IMR-90 (cell line): ENCODE data around the gene PPP1R10. TPM values are rescaled to one million over a fixed set of nuclear protein-coding genes. Genes with fewer than 3 reads are reported as not detected.

Experiments used
- ATAC-seq: fragments of 200-7000 bp; cut with Tn5 transposase; 2 replicates; pipeline ENCODE4 v1.9.1; 2020; ENCODE audit warnings: low read depth, mild to moderate bottlenecking, moderate library complexity
- BruUV-seq: library from RNA; stranded (reverse); fragments of 400-500 nt; replicated peaks from 2 replicates; lab custom pipeline; 2021; lab: Mats Ljungman, UMichigan
- CTCF ChIA-PET: fragments of 300-600 bp; formaldehyde crosslinking; extraction: SDS; loops from one replicate; lab custom pipeline; 2021; ENCODE audit warnings: antibody characterized with exemption; lab: Yijun Ruan, JAX
- POLR2A ChIA-PET: fragments of 300-600 bp; sonication (Branson Sonifier 250); formaldehyde crosslinking; loops from one replicate; lab custom pipeline; 2022; ENCODE audit warnings: antibody characterized with exemption; ENCODE audit not compliant: unreplicated experiment; lab: Charles Lee
- DNase-seq: peaks from one replicate; pipeline ENCODE4 v3.0.0; 2013
- H2AFZ ChIP-seq: replicated peaks from 2 replicates; pipeline ENCODE3; 2013; ENCODE audit warnings: low read length, mild to moderate bottlenecking; ENCODE audit not compliant: poor library complexity
- H2AK5ac ChIP-seq: 2 replicates; pipeline ENCODE4 v1.6.1; 2013; ENCODE audit warnings: low read depth, low read length, inconsistent platforms
- H2AK9ac ChIP-seq: replicated peaks from 2 replicates; pipeline ENCODE3; 2013; ENCODE audit warnings: mild to moderate bottlenecking, low read depth, low read length, moderate library complexity; ENCODE audit not compliant: poor library complexity
- H2BK120ac ChIP-seq: 2 replicates; pipeline ENCODE4 v1.6.1; 2013; ENCODE audit warnings: low read depth, low read length, inconsistent platforms
- H2BK15ac ChIP-seq: 3 replicates; pipeline ENCODE4 v1.6.1; 2013; ENCODE audit warnings: low read depth, low read length, inconsistent platforms
- H2BK20ac ChIP-seq: 2 replicates; pipeline ENCODE4 v1.6.1; 2013; ENCODE audit warnings: low read depth, mild to moderate bottlenecking, inconsistent platforms, low read length, moderate library complexity
- H2BK5ac ChIP-seq: 2 replicates; pipeline ENCODE4 v1.6.1; 2013; ENCODE audit warnings: mild to moderate bottlenecking, low read depth, low read length, inconsistent platforms; ENCODE audit not compliant: poor library complexity, severe bottlenecking
- H3K14ac ChIP-seq: replicated peaks from 2 replicates; pipeline ENCODE4 v1.6.1; 2013; ENCODE audit warnings: low read depth, low read length, inconsistent platforms
- H3K18ac ChIP-seq: 2 replicates; pipeline ENCODE4 v1.6.1; 2013; ENCODE audit warnings: low read depth, low read length, control low read depth
- H3K23ac ChIP-seq: 2 replicates; pipeline ENCODE4 v1.6.1; 2013; ENCODE audit warnings: low read depth, low read length, inconsistent platforms
- H3K27ac ChIP-seq: 2 replicates; pipeline ENCODE4 v1.5.1; 2013; ENCODE audit warnings: mild to moderate bottlenecking, control low read depth, low read length; ENCODE audit not compliant: insufficient read depth
- H3K27me3 ChIP-seq: 2 replicates; pipeline ENCODE4 v1.6.1; 2013; ENCODE audit warnings: low read length; ENCODE audit not compliant: control insufficient read depth, insufficient read depth
- H3K36me3 ChIP-seq: 2 replicates; pipeline ENCODE4 v1.6.1; 2013; ENCODE audit warnings: low read length, mixed read lengths; ENCODE audit not compliant: control insufficient read depth, insufficient read depth
- H3K4ac ChIP-seq: 2 replicates; pipeline ENCODE4 v1.6.1; 2013; ENCODE audit warnings: low read depth, low read length, inconsistent platforms
- H3K4me1 ChIP-seq: 2 replicates; pipeline ENCODE4 v1.6.1; 2013; ENCODE audit warnings: low read length, mixed read lengths; ENCODE audit not compliant: control insufficient read depth, insufficient read depth
- H3K4me2 ChIP-seq: 2 replicates; pipeline ENCODE4 v1.6.1; 2013; ENCODE audit warnings: low read depth, mild to moderate bottlenecking, control low read depth, low read length, moderate library complexity
- H3K4me3 ChIP-seq: 2 replicates; pipeline ENCODE4 v1.5.1; 2013; ENCODE audit warnings: low read depth, mild to moderate bottlenecking, control low read depth, low read length, moderate library complexity; ENCODE audit not compliant: insufficient read depth
- H3K56ac ChIP-seq: 2 replicates; pipeline ENCODE4 v1.6.1; 2013; ENCODE audit warnings: low read length, inconsistent platforms; ENCODE audit not compliant: insufficient read depth; ENCODE audit errors: extremely low read depth
- H3K79me1 ChIP-seq, 2 experiments: 2 replicates each; pipeline ENCODE4 v1.6.1; 2013; ENCODE audit warnings: low read length in 2 of 2, inconsistent platforms in 1 of 2, low read depth in 1 of 2
- H3K9ac ChIP-seq: 2 replicates; pipeline ENCODE4 v1.6.1; 2013; ENCODE audit warnings: low read depth, low read length, control low read depth
- H3K9me1 ChIP-seq: 2 replicates; pipeline ENCODE4 v1.6.1; 2013; ENCODE audit warnings: low read length, inconsistent platforms; ENCODE audit not compliant: insufficient read depth
- H3K9me3 ChIP-seq: 2 replicates; pipeline ENCODE4 v1.6.1; 2013; ENCODE audit warnings: low read length; ENCODE audit not compliant: control insufficient read depth, insufficient read depth
- H4K20me1 ChIP-seq: 2 replicates; pipeline ENCODE4 v1.6.1; 2013; ENCODE audit warnings: low read length, inconsistent platforms; ENCODE audit not compliant: insufficient read depth
- H4K5ac ChIP-seq: 2 replicates; pipeline ENCODE4 v1.6.1; 2013; ENCODE audit warnings: mild to moderate bottlenecking, low read depth, low read length, control low read depth
- H4K8ac ChIP-seq, 2 experiments: 2 replicates each; pipeline ENCODE4 v1.6.1; 2013; ENCODE audit warnings: low read depth in 2 of 2, low read length in 2 of 2, control low read depth in 1 of 2, inconsistent platforms in 1 of 2
- H4K91ac ChIP-seq: 2 replicates; pipeline ENCODE4 v1.6.1; 2013; ENCODE audit warnings: low read depth, low read length, inconsistent platforms; ENCODE audit not compliant: insufficient read depth
- BHLHE40 ChIP-seq: fragments of 150-350 bp; IDR thresholded peaks from 2 replicates; pipeline ENCODE4 v1.6.1; 2016; ENCODE audit warnings: mild to moderate bottlenecking, low read depth, low read length
- CEBPB ChIP-seq: IDR thresholded peaks from 2 replicates; pipeline ENCODE4 v1.6.1; 2012; ENCODE audit warnings: low read depth, low read length, improper control_type of control experiment
- CHD1 ChIP-seq: IDR thresholded peaks from 2 replicates; pipeline ENCODE4 v1.6.1; 2012; ENCODE audit warnings: low read depth, low read length, improper control_type of control experiment
- CTCF ChIP-seq: conservative IDR thresholded peaks from 2 replicates; pipeline ENCODE4 v1.5.1; 2012; ENCODE audit warnings: mild to moderate bottlenecking, low read depth, low read length, improper control_type of control experiment
- ELK1 ChIP-seq: fragments of 150-350 bp; IDR thresholded peaks from 2 replicates; pipeline ENCODE4 v1.6.1; 2016; ENCODE audit warnings: low read depth, mild to moderate bottlenecking, low read length, moderate library complexity, borderline replicate concordance
- FOS ChIP-seq: fragments of 150-350 bp; IDR thresholded peaks from 2 replicates; pipeline ENCODE4 v1.6.1; 2016; ENCODE audit warnings: low read depth, low read length
- MAFK ChIP-seq: IDR thresholded peaks from 2 replicates; pipeline ENCODE4 v1.6.1; 2012; ENCODE audit warnings: low read depth, low read length, improper control_type of control experiment
- MAZ ChIP-seq: IDR thresholded peaks from 2 replicates; pipeline ENCODE4 v1.6.1; 2012; ENCODE audit warnings: low read depth, mild to moderate bottlenecking, low read length, improper control_type of control experiment, moderate library complexity, borderline replicate concordance
- MXI1 ChIP-seq: IDR thresholded peaks from 2 replicates; pipeline ENCODE4 v1.6.1; 2012; ENCODE audit warnings: low read depth, mild to moderate bottlenecking, low read length, moderate library complexity, borderline replicate concordance
- NFE2L2 ChIP-seq: fragments of 150-350 bp; IDR thresholded peaks from 2 replicates; pipeline ENCODE4 v1.6.1; 2016; ENCODE audit warnings: low read depth, mild to moderate bottlenecking, low read length
- POLR2A ChIP-seq: IDR thresholded peaks from 2 replicates; pipeline ENCODE4 v1.6.1; 2012; ENCODE audit warnings: mild to moderate bottlenecking, low read depth, low read length
- RAD21 ChIP-seq: IDR thresholded peaks from 2 replicates; pipeline ENCODE4 v1.6.1; 2012; ENCODE audit warnings: low read length, improper control_type of control experiment
- RCOR1 ChIP-seq: IDR thresholded peaks from 2 replicates; pipeline ENCODE4 v1.6.1; 2012; ENCODE audit warnings: mild to moderate bottlenecking, low read length, improper control_type of control experiment; ENCODE audit not compliant: insufficient replicate concordance
- RFX5 ChIP-seq: IDR thresholded peaks from 2 replicates; pipeline ENCODE4 v1.8.0; 2012; ENCODE audit warnings: low read depth, mild to moderate bottlenecking, low read length, moderate library complexity
- USF2 ChIP-seq: fragments of 150-350 bp; IDR thresholded peaks from 2 replicates; pipeline ENCODE4 v1.6.1; 2017; ENCODE audit warnings: mild to moderate bottlenecking, antibody characterized with exemption, low read length, low read depth
- WGBS, 2 experiments: methylation state at CpG; one replicate each; pipeline versions ENCODE4 v1.1.5 to v1.1.7; 2013; ENCODE audit warnings: missing lambda C conversion rate in 2 of 2; ENCODE audit not compliant: insufficient read length in 1 of 2; ENCODE audit errors: extremely low coverage in 2 of 2; 5-methylcytosine and 5-hydroxymethylcytosine counted together
- dilution Hi-C: fragments of 300-500 bp; cut with HindIII; formaldehyde crosslinking; loops from one replicate; pipeline ENCODE4 v1.14.3; 2018; ENCODE audit warnings: low sequenced_read_pairs; ENCODE audit not compliant: unreplicated experiment
- in situ Hi-C: fragments of 300-500 bp; cut with MboI; formaldehyde crosslinking; loops from 3 replicates; pipeline ENCODE4 v1.14.3; 2019; ENCODE audit warnings: low sequenced_read_pairs, inconsistent platforms, mixed read lengths
- intact Hi-C: fragments of 100-400 bp; cut with micrococcal nuclease; formaldehyde crosslinking; loops from 2 replicates; pipeline ENCODE4 v1.10.0; 2022
- polyA plus RNA-seq, 3 experiments: library from polyadenylated mRNA; depleted of rRNA; stranded (reverse); fragments of >200 nt; gene quantifications; 2 replicates each; pipeline ENCODE4 v1.2.3, GENCODE V29; 2012; ENCODE audit warnings: low replicate concordance in 1 of 3
- total RNA-seq: library from RNA; depleted of rRNA; stranded (reverse); fragments of >200 nt; gene quantifications from 2 replicates; pipeline ENCODE4 v1.2.3, GENCODE V29; 2012

PPP1R10 gene
- total and polyA plus RNA-seq, 2 of the 4 experiments (the other 2 are of a cell fraction), result 18.8 to 21.2 TPM

- no TSS peak for BruUV-seq
- POLR2A ChIA-PET, result interaction anchor here (0.6 to 2.9 kb wide), 3 partner anchors 13 to 20 kb away, joined by 8 to 14 read pairs (median 11); no protein-coding TSS in a partner anchor
- CTCF ChIA-PET, result interaction anchor here (0.6 to 1.4 kb wide), 2 partner anchors 13 to 497 kb away, joined by 6 to 8 read pairs; no protein-coding TSS in a partner anchor
- no peak for TF ChIP-seq RCOR1
- no peak for TF ChIP-seq USF2
- TF ChIP-seq RAD21, result no peak
- no peak for TF ChIP-seq NFE2L2
- TF ChIP-seq MXI1, result no peak
- TF ChIP-seq BHLHE40, result no peak
- TF ChIP-seq FOS, result no peak
- no peak for TF ChIP-seq CHD1
- no peak for TF ChIP-seq RFX5
- no peak for TF ChIP-seq ELK1
- no peak for TF ChIP-seq POLR2A
- TF ChIP-seq MAFK, result no peak
- no peak for TF ChIP-seq CEBPB
- TF ChIP-seq MAZ, result no peak
- no peak for TF ChIP-seq CTCF
Observed at GRCh38 chr6:30599625-30600324, 17.3 kb downstream of the PPP1R10 start.

More at GRCh38 chr6:30599625-30600324, 17.3 kb downstream of the PPP1R10 start:
- Histone ChIP-seq H2BK5ac (no peak overlapping the region), H4K91ac (no peak overlapping the region), H3K4me3 (no peak overlapping the region), H2AK9ac (no peak overlapping the region), H3K14ac (no peak overlapping the region), H3K27me3 (no peaks in the 10 kb centered on the region), H3K27ac (no peak overlapping the region), H2BK20ac (no peak overlapping the region), H3K4me2 (no peak overlapping the region), H3K56ac (no peak overlapping the region), H3K4ac (no peak overlapping the region), H4K20me1 (peaks cover 44% of the 10 kb centered on the region), H4K8ac (no peak overlapping the region), H3K79me1 (peaks cover under 1 to 31% of the 10 kb centered on the region in 2 experiments; a peak in 2 of 4 replicates), H3K36me3 (peaks cover 49% of the 10 kb centered on the region), H3K4me1 (no peaks in the 10 kb centered on the region), H3K9me3 (no peaks in the 10 kb centered on the region), H3K9me1 (0 out of 2 replicates have a peak, but pooled peaks cover 5% of the 10 kb centered on the region), H2AFZ (no peak overlapping the region), H3K18ac (no peak overlapping the region), H4K5ac (no peak overlapping the region), H2AK5ac (no peak overlapping the region), H2BK15ac (no peak overlapping the region), H2BK120ac (no peak overlapping the region), H3K23ac (no peak overlapping the region), H3K9ac (no peak overlapping the region)
- 100% methylated on average over 5 of the region's 13 CpGs; no CpG with 5 or more reads in 1 of the 2 experiments for WGBS, 2 experiments
- dilution Hi-C loops (no loop called here), in situ Hi-C loops (no loop called here), intact Hi-C loops (no loop called here)
- DNase-seq (no peak), ATAC-seq (no peak)
